Measurements from ENCODE around the gene CMTM5.

The CMTM5 gene, protein sequence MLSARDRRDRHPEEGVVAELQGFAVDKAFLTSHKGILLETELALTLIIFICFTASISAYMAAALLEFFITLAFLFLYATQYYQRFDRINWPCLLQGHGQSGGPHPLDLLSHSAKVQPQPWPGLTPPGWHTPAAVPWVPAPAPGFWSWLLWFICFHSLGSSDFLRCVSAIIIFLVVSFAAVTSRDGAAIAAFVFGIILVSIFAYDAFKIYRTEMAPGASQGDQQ

DNA sequence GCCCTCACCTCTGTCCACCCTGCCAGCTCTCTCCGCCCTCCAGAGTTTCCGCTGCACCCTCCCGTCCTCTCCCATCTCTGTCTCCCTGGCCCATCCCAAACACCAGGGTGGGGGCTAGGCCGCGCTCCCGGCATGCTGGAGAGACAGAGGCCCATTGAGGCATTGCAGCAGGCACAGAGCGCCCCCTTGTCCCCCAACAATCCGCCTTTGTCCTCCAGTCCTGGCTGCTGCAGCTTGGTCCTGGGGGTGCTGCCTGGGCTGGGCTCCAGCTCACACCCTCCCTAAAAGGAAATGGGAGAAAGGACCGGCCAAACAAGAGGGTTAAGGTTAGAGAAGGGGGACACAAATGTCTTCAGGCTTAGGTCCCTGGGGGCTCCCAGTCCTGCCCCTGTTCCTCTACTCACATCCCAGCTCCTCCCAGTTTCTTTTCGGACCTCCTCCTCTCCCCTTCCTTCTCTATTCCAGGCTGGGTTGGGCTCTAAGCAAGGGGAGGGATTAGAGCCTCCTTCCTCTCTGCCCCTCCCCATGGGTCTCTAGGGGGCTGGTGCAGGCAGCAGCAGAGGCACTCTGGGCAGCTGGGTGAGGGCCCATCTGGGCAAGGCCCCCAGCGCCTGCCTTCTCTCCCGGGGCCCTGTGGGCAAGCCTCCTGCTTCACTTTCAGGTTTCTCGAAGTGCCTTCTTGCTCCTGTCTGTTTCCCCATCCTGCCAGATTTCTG, at the start of gene CMTM5:
Gene CMTM5 (plus strand): TSS at position 565 of the 716 bp plus-strand sequence. CDS start 206 bp downstream, outside the sequence.
- no peak within 1 kb of the TSS for H3K4me3 Mint-ChIP-seq
- H3K27me3 Mint-ChIP-seq = peaks cover 11% of the 10 kb centered on the region
- no peak within 1 kb of the TSS for H3K27ac Mint-ChIP-seq
- H3K9me3 Mint-ChIP-seq = no peaks in the 10 kb centered on the region
- no peaks in the 10 kb centered on the region for H3K36me3 Mint-ChIP-seq (ENCODE audit: low read depth)
- no peaks in the 10 kb centered on the region for H3K4me1 Mint-ChIP-seq (ENCODE audit: low read depth)
- no peak for DNase-seq

DNA sequence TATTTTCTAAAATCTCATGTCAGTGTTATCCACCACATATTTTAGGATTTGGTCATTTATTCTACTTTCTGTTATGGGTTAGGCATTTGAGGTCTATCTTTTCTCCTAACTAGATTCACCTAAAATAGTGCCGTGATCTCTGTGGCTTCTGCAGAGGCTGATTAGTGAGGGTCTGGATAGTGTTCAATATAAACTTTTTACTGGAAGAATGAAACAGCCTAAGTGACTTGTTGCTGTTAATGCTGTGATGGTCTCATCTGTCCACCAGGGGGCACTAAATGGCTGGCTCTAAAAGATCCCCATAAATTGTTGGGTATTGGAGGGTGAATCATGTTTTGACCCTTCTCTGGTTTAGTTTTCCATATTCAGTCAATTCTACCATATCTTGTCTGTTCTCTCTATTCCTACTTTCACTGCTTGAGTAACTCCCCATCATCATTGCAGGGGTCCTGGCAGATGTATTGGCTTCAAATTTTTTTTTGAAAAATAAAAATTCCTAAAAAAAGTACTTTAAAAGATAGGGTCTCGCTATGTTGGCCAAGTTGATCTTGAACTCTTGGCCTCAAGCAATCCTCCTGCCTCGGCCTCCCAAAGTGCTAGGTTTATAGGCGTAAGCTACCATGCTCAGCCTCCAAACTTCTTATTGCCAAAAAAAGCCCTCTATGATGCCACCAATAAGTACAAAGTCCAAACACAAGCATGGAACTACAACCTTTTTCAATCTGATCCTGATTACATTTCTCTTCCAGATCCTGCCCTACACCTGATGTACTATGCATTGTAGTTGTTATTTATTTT, 48.7 kb upstream of the CMTM5 start:
- peaks cover 15% of the 10 kb centered on the region for H3K4me1 Mint-ChIP-seq (ENCODE audit: low read depth)
- no peaks in the 10 kb centered on the region for H3K27me3 Mint-ChIP-seq
- peak; percentile 51 for DNase-seq
- no peaks in the 10 kb centered on the region for H3K9me3 Mint-ChIP-seq
- peak overlapping the region; percentile 4 for H3K27ac Mint-ChIP-seq
- H3K4me3 Mint-ChIP-seq = no peak overlapping the region
- H3K36me3 Mint-ChIP-seq (ENCODE audit: low read depth) = peaks cover 38% of the 10 kb centered on the region

GRCh38 chr14:23335623-23336022, 41.2 kb upstream of the CMTM5 start:
- Mint-ChIP-seq H3K9me3 (no peaks in the 10 kb centered on the region), H3K36me3 (ENCODE audit: low read depth) (no peaks in the 10 kb centered on the region), H3K4me1 (ENCODE audit: low read depth) (no peaks in the 10 kb centered on the region), H3K4me3 (no peak overlapping the region), H3K27me3 (peaks cover 32% of the 10 kb centered on the region), H3K27ac (no peak overlapping the region)
- no peak for DNase-seq

DNA sequence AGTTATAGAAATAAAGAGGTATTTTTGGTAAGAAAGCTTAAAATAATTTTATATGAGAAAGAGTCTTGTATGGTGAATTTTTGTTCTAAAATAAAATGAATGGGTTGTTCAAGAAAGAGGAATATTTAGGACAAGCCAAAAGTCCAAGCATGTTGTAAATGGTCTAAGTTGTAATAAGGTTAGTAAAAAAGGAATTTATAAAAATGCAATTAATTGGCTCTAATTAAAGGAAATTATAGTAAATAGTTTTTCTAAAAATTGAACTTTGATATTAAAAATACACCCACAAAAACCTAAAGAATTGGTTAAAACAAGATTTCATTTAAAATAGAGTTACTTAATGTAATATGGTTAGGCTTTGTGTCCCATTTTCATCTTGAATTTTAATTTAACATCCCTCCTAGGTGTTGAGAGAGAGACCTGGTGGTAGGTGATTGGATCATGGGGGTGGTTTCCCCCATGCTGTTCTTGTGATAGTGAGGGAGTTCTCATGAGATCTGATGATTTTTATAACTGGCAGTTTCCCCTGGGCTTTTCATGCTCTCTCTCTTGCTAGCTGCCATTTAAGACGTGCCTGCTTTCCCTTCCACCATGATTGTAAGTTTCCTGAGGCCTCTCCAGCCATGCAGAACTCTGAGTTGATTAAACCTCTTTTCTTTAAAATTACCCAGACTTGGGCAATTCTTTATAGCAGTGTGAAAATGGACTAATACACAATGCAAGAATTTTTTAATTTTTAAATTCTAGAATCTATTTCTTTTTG, 37.2 kb upstream of the CMTM5 start:
- H3K4me1 Mint-ChIP-seq (ENCODE audit: low read depth) = no peaks in the 10 kb centered on the region
- no peak overlapping the region for H3K4me3 Mint-ChIP-seq
- peaks cover 30% of the 10 kb centered on the region for H3K27me3 Mint-ChIP-seq
- H3K9me3 Mint-ChIP-seq = no peaks in the 10 kb centered on the region
- DNase-seq = no peak
- H3K36me3 Mint-ChIP-seq (ENCODE audit: low read depth) = no peaks in the 10 kb centered on the region
- no peak overlapping the region for H3K27ac Mint-ChIP-seq

- no peaks in the 10 kb centered on the region for H3K36me3 Mint-ChIP-seq (ENCODE audit: low read depth)
- no peak for DNase-seq
- no peaks in the 10 kb centered on the region for H3K9me3 Mint-ChIP-seq
- no peak overlapping the region for H3K27ac Mint-ChIP-seq
- no peak overlapping the region for H3K4me3 Mint-ChIP-seq
- H3K27me3 Mint-ChIP-seq = no peaks in the 10 kb centered on the region
- H3K4me1 Mint-ChIP-seq (ENCODE audit: low read depth) = no peaks in the 10 kb centered on the region
These were observed 32.4 kb upstream of the CMTM5 start for GRCh38 chr14:23344481-23344880.

DNA sequence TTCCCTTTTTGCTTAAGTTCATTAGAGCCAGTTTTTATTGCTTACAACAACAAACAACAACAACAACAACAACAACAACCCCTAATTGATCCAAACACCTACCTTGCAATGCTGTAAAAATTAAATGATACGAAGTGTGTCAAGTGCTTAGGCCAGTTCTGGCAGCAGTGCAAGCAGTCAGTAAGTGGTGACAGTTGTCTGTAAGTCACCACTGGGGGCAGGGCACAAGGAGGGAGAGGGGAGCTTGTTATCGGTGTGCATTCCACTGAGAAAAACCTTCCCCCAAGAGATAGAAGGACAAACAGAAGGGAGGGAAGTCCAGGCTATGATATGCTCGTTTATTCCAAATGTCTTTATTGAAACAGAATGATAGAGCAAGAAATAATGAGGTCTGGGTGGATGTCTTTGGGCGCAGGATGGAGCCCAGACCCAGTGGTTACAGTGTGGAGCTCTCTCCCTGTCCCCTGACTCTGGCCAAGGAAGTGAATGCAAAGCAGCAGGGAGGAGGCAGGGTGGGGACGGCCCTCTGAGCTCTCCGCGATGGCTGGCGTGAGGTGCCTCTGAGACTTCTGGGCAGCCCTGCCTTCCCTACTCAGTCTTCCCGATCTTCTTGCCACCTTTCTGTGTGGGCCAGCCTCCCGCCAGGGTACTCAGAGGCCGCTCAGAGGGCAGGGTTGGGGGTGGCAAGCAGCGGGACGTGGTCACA, 30.7 kb upstream of the CMTM5 start:
- H3K4me3 Mint-ChIP-seq = no peak overlapping the region
- H3K27me3 Mint-ChIP-seq = peaks cover 7% of the 10 kb centered on the region
- no peaks in the 10 kb centered on the region for H3K9me3 Mint-ChIP-seq
- no peak for DNase-seq
- no peak overlapping the region for H3K27ac Mint-ChIP-seq
- H3K4me1 Mint-ChIP-seq (ENCODE audit: low read depth) = peaks cover 1% of the 10 kb centered on the region
- no peaks in the 10 kb centered on the region for H3K36me3 Mint-ChIP-seq (ENCODE audit: low read depth)

DNA sequence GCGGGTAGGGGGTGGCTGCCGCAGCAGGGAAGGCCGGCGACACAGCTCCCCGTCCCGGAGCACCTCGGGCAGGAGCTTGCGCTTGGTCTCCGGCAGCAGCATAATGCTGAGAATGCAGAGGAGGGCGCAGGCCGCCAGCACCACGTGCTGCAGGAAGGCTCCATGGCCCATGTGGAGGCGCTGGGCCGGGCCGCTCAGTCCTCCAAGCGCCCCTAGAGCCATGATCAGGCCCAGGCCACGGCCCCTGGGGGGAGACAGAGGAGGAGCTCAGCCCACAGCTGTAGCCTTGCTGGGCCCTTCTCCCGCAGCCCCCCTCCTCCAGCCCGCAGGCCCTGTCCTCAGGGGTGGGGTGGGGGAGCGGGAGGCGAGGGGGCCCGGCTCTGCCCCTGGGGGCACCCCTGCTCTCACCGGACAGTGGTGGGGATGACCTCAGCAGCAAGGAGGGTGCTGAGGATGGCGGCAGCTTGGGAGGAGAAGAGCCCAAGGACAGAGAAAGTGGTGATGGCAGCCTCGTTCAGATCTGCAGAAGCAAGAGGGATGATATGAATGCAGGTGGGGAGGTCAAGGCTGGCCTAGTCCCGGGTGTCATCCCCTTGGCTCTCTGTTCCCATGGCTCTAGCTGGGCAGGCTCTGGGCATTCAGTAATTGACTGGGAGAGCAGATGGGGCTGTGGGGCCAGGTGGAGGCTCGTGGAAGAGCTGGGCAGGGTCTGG, 30.0 kb upstream of the CMTM5 start:
- DNase-seq = no peak
- Mint-ChIP-seq H3K4me1 (ENCODE audit: low read depth) (peaks cover 4% of the 10 kb centered on the region), H3K27ac (no peak overlapping the region), H3K9me3 (no peaks in the 10 kb centered on the region), H3K27me3 (peaks cover 11% of the 10 kb centered on the region), H3K36me3 (ENCODE audit: low read depth) (no peaks in the 10 kb centered on the region), H3K4me3 (no peak overlapping the region)

DNA sequence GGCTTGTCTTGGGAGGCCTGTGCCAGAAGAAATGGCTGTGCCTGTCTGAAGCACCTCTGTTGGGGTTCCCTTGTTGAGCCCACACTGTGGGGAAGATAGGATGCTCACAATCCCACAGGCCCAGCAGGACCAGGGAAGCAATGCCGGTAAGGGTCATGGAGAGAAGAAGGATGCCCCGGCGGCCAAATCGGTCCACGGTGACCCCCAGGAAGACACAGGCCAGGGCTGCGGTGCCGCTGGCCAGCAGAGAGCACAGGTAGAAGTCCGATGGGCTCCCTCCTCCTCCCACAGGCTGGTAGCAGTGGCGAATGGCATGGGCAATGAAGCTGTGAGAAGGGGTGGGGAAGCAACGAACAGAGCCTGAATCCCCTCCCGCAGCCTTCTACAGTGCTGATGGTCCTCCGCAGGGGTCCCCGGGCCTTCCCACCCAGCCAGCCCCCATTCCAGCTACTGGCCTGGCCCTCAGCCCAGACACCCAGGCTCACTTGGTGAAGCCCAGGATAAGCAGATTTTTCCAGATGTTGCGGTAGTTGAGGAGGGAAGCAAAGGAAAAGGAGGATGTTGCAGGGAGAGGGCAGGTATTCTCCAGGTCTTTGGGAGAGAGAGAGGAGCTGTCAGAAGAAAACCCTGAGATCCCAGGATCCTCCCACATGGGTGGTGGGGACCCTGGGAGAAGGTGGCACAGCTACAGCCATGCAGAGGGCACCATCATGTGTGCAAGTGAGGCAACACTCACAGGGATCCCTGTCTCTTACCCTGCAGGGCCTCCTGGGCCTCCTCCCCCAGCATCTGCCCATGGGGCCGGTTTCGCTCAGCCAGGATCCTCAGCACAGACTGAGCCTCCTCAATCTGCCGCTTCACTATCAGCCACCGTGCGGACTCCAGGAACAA, 29.2 kb upstream of the CMTM5 start:
- Mint-ChIP-seq H3K4me1 (ENCODE audit: low read depth) (peaks cover 4% of the 10 kb centered on the region), H3K36me3 (ENCODE audit: low read depth) (no peaks in the 10 kb centered on the region), H3K4me3 (no peak overlapping the region), H3K27ac (no peak overlapping the region), H3K27me3 (peaks cover 12% of the 10 kb centered on the region), H3K9me3 (no peaks in the 10 kb centered on the region)
- no peak for DNase-seq

DNA sequence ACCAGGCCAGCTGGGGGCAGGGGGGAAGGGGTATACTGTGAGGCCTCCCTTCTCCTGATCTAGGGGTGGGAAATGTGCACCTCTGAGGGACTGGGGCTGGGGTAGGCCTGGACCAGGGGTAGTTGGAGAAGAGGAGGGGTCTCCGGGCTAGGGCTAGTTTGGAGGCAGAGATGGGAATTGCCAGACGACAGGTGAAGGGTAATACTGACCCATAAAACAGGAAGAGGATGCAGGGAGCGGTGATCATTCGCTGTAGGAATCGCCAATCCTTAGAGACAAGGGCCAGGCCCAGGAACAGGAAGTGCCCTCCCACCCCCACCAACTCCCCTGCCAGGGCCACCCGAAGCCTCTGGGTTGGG, 28.6 kb upstream of the CMTM5 start:
- Mint-ChIP-seq H3K36me3 (ENCODE audit: low read depth) (no peaks in the 10 kb centered on the region), H3K27ac (no peak overlapping the region), H3K9me3 (no peaks in the 10 kb centered on the region), H3K4me3 (no peak overlapping the region), H3K27me3 (peaks cover 18% of the 10 kb centered on the region), H3K4me1 (ENCODE audit: low read depth) (peaks cover 9% of the 10 kb centered on the region)
- DNase-seq = no peak

DNA sequence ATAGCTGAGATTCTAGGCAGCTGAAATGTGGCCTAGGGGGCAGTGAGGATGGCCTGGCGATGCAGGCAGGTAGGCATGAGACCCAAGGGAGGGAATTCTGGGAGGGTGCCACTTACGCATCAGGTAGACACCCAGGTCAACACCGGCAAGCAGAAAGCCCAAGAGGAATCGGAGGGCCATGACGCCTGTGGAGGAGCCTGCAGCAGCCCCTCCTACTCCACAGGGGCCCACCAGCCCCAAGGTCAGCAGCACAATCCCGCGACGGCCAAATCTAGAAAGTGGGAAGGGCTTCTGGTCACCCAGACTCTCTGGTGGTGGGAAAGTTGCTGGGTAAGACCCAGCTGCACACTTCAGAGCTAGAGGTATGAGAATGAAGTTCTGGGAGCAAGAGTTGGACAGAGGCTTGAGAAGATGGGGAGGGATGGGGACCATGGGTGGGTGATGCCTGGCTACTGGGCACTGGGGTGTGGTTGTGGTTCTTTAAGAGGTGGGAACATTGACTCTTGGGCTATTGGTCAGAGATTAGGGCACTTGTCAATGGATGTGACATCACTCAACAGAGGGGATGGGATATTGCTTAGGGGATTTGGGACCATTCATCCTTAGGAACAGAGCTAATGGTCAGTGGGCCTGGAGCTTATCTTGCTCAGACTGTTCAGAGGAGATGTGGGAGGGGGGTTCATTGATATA, 27.5 kb upstream of the CMTM5 start:
- peaks cover 9% of the 10 kb centered on the region for H3K4me1 Mint-ChIP-seq (ENCODE audit: low read depth)
- no peak overlapping the region for H3K4me3 Mint-ChIP-seq
- H3K36me3 Mint-ChIP-seq (ENCODE audit: low read depth) = no peaks in the 10 kb centered on the region
- H3K27me3 Mint-ChIP-seq = peaks cover 28% of the 10 kb centered on the region
- no peaks in the 10 kb centered on the region for H3K9me3 Mint-ChIP-seq
- H3K27ac Mint-ChIP-seq = no peak overlapping the region
- no peak for DNase-seq

DNA sequence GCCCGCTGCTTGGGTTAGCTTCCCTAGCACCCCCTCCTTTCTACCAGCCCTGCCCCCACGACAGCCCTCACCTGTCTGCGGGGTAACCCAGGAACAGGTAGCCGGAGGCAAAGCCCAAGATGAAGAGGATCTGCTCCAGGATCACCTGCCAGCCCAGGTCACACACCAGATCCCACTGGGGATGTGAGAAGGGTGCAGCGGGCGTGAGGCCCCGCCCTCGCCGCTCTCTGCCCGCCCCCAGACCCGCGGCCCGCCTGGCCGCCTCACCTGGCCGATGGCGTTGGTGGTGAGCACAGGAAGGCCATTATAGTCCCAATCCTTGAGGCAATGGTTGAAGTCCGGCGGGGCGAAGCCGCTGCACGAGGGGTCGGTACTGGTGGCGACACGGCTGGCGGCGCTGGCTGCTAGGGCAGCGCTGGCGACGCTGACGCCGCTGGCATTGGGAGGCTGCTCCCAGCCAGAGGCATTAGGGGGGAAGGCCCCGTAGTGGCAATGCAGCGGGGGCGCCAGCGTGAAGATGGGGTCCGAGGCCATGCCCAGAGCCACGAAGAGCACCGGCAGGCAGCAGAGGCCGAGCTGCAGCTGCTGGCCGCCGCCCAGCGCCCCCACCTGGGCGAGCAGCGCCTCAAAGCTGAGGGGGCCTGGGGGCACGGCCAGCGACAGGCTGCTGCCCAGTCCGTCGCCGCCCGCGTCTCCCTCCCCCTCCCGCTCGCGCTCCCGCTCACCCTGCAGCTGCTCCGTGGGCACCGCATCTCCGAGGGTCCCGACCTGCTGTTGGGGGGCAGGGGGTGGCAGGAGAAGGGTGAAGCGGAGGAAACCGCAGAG, 25.0 kb upstream of the CMTM5 start:
- H3K36me3 Mint-ChIP-seq (ENCODE audit: low read depth) = no peaks in the 10 kb centered on the region
- peak; percentile 43 for DNase-seq
- no peak overlapping the region for H3K27ac Mint-ChIP-seq
- H3K9me3 Mint-ChIP-seq = no peaks in the 10 kb centered on the region
- H3K4me1 Mint-ChIP-seq (ENCODE audit: low read depth) = peaks cover 9% of the 10 kb centered on the region
- H3K4me3 Mint-ChIP-seq = peak overlapping the region; percentile 60
- peaks cover 42% of the 10 kb centered on the region for H3K27me3 Mint-ChIP-seq

All from activated T-cell treated with anti-CD3 and anti-CD28 coated beads, Interleukin-2, amount 50 U/mL, for 24 hours (primary cell).